ENCODE measurements around the gene CYP20A1. TPM values are rescaled to one million over a fixed set of nuclear protein-coding genes. Genes with fewer than 3 reads are reported as not detected.

CYP20A1 gene
- total and polyA plus RNA-seq, 9 of the 15 experiments (the other 6 are each of a cell fraction or from before 2014, with no cell fraction given) = 10.3 to 31.7 (median 12.4) TPM

- TF ChIP-seq, protein P1, sequence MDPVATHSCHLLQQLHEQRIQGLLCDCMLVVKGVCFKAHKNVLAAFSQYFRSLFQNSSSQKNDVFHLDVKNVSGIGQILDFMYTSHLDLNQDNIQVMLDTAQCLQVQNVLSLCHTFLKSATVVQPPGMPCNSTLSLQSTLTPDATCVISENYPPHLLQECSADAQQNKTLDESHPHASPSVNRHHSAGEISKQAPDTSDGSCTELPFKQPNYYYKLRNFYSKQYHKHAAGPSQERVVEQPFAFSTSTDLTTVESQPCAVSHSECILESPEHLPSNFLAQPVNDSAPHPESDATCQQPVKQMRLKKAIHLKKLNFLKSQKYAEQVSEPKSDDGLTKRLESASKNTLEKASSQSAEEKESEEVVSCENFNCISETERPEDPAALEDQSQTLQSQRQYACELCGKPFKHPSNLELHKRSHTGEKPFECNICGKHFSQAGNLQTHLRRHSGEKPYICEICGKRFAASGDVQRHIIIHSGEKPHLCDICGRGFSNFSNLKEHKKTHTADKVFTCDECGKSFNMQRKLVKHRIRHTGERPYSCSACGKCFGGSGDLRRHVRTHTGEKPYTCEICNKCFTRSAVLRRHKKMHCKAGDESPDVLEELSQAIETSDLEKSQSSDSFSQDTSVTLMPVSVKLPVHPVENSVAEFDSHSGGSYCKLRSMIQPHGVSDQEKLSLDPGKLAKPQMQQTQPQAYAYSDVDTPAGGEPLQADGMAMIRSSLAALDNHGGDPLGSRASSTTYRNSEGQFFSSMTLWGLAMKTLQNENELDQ (CRISPR knock-in tag; IDR thresholded peaks at IDR 0.05; ENCODE audit: borderline replicate concordance) = no peak
These were observed 41.7 kb downstream of the CYP20A1 start (continued) for GRCh38 chr2:203280428-203281064.

GRCh38 chr2:203282101-203282500 is 43.3 kb downstream of the CYP20A1 start:
- H3K9ac ChIP-seq (ENCODE audit: insufficient read depth in 1 of 2, low read depth in 2 of 2, low read length in 2 of 2) = no peak overlapping the region
- no peak overlapping the region for H3K4me3 ChIP-seq
- no peaks in the 10 kb centered on the region for H3K4me1 ChIP-seq (replicated peaks in 1 of 2; ENCODE audit: control insufficient read depth in 2 of 2, insufficient read depth in 2 of 2, low read length in 2 of 2)
- FAIRE-seq (no peak), ATAC-seq (no peak), DNase-seq (ENCODE audit: extremely low read depth in 1 of 4, low spot score in 3 of 4) (no peak)
- no peaks in the 10 kb centered on the region for H3K9me1 ChIP-seq (ENCODE audit: control insufficient read depth, insufficient read depth, low read length)
- ChIA-PET POLR2A (no interaction called here), CTCF (ENCODE audit: low intra/inter-chr PET ratio) (no interaction called here)
- peaks cover 40% of the 10 kb centered on the region; the same call in 2 of the 3 replicates for H3K36me3 ChIP-seq (ENCODE audit: control insufficient read depth, insufficient read depth, low read length)
- no peaks in the 10 kb centered on the region for H4K20me1 ChIP-seq (replicated peaks; ENCODE audit: control insufficient read depth, insufficient read depth, low read length)
- H3K9me3 ChIP-seq (replicated peaks; ENCODE audit: control insufficient read depth, insufficient read depth, low read depth, low read length) = no peaks in the 10 kb centered on the region
- H2AFZ ChIP-seq (ENCODE audit: low read depth, low read length) = no peak overlapping the region
- H3K4me2 ChIP-seq (ENCODE audit: insufficient read depth, low read length) = no peak overlapping the region
- intact Hi-C loops (cut with micrococcal nuclease) = no loop called here
- no TSS peak for BruUV-seq (replicated peaks)
- WGBS (ENCODE audit: insufficient coverage, low coverage, missing lambda C conversion rate) = 93% methylated on average over 7 of the region's 7 CpGs
- H3K27ac ChIP-seq (ENCODE audit: extremely low read depth, low read depth, low read length) = no peak overlapping the region
- no peaks in the 10 kb centered on the region for H3K79me2 ChIP-seq (ENCODE audit: control insufficient read depth, insufficient read depth, low read length)
- H3K27me3 ChIP-seq (ENCODE audit: control insufficient read depth in 2 of 2, insufficient read depth in 2 of 2, low read length in 2 of 2) = no peaks in the 10 kb centered on the region
- no peak for TF ChIP-seq PRPF4 (IDR thresholded peaks at IDR 0.05; ENCODE audit: insufficient read depth, low read depth, low read length, poor library complexity, severe bottlenecking)
- no peak for TF ChIP-seq SETDB1 (IDR thresholded peaks at IDR 0.05; ENCODE audit: low read length)
- TF ChIP-seq NFRKB (IDR thresholded peaks at IDR 0.05; ENCODE audit: low read depth) = no peak
- no peak for TF ChIP-seq ELF1 (tag; IDR thresholded peaks at IDR 0.05)
- TF ChIP-seq MEF2D (tag; conservative IDR thresholded peaks at IDR 0.05; ENCODE audit: low read depth) = no peak
- TF ChIP-seq, protein P2, sequence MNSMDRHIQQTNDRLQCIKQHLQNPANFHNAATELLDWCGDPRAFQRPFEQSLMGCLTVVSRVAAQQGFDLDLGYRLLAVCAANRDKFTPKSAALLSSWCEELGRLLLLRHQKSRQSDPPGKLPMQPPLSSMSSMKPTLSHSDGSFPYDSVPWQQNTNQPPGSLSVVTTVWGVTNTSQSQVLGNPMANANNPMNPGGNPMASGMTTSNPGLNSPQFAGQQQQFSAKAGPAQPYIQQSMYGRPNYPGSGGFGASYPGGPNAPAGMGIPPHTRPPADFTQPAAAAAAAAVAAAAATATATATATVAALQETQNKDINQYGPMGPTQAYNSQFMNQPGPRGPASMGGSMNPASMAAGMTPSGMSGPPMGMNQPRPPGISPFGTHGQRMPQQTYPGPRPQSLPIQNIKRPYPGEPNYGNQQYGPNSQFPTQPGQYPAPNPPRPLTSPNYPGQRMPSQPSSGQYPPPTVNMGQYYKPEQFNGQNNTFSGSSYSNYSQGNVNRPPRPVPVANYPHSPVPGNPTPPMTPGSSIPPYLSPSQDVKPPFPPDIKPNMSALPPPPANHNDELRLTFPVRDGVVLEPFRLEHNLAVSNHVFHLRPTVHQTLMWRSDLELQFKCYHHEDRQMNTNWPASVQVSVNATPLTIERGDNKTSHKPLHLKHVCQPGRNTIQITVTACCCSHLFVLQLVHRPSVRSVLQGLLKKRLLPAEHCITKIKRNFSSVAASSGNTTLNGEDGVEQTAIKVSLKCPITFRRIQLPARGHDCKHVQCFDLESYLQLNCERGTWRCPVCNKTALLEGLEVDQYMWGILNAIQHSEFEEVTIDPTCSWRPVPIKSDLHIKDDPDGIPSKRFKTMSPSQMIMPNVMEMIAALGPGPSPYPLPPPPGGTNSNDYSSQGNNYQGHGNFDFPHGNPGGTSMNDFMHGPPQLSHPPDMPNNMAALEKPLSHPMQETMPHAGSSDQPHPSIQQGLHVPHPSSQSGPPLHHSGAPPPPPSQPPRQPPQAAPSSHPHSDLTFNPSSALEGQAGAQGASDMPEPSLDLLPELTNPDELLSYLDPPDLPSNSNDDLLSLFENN (IDR thresholded peaks at IDR 0.05; ENCODE audit: low read depth in 2 of 2, low read length in 2 of 2) = no peak
- in situ Hi-C loops (cut with MboI) = no loop called here

Measured in K562 (cell line).